Lung (tissue), 12 donors: ENCODE data around the gene ARHGAP31. TPM values are rescaled to one million over a fixed set of nuclear protein-coding genes. Genes with fewer than 3 reads are reported as not detected.
A peak's percentile ranks its signal among the peaks of the same experiment; 100 is the strongest.

Experiments
- ATAC-seq: fragments of 200-7000 bp; cut with Tn5 transposase; one replicate; pipeline ENCODE4 v1.9.1; 2020; ENCODE audit warnings: moderate number of reproducible peaks; ENCODE audit not compliant: insufficient read depth, low FRiP score
- DNase-seq, 3 donors: peaks; one replicate each; pipeline ENCODE4 v3.0.0-alpha.2; 2013 to 2017
- H3K27ac ChIP-seq, 2 donors: one replicate each; pipeline ENCODE4 v1.5.1; 2013; ENCODE audit warnings: mild to moderate bottlenecking in 2 of 2, moderate library complexity in 2 of 2, control low read depth in 1 of 2, inconsistent platforms in 1 of 2, low read depth in 1 of 2, low read length in 1 of 2
- H3K27me3 ChIP-seq, 3 donors: one replicate each; pipeline ENCODE4 v1.5.1; 2013; ENCODE audit warnings: low read length in 2 of 3; ENCODE audit not compliant: control insufficient read depth in 3 of 3, insufficient read depth in 3 of 3
- H3K36me3 ChIP-seq, 4 donors: one replicate each; pipeline ENCODE4 v1.5.1; 2013; ENCODE audit warnings: low read length in 4 of 4, mild to moderate bottlenecking in 1 of 4, moderate library complexity in 1 of 4; ENCODE audit not compliant: control insufficient read depth in 4 of 4, insufficient read depth in 4 of 4
- H3K4me1 ChIP-seq, 5 donors: one replicate each; pipeline ENCODE4 v1.5.1; 2013; ENCODE audit warnings: low read length in 5 of 5, mild to moderate bottlenecking in 2 of 5, moderate library complexity in 1 of 5; ENCODE audit not compliant: control insufficient read depth in 5 of 5, insufficient read depth in 5 of 5
- H3K4me3 ChIP-seq: one replicate; pipeline ENCODE4 v1.5.1; 2013; ENCODE audit warnings: mild to moderate bottlenecking, control low read depth, moderate library complexity
- H3K9ac ChIP-seq, 2 donors: one replicate each; pipeline ENCODE4 v1.5.1; 2013; ENCODE audit warnings: low read length in 2 of 2, control low read depth in 1 of 2; ENCODE audit not compliant: insufficient read depth in 1 of 2
- H3K9me3 ChIP-seq, 4 donors: one replicate each; pipeline ENCODE4 v1.5.1; 2013; ENCODE audit warnings: low read length in 3 of 4, mild to moderate bottlenecking in 1 of 4, moderate library complexity in 1 of 4; ENCODE audit not compliant: control insufficient read depth in 4 of 4, insufficient read depth in 3 of 4
- CTCF ChIP-seq: IDR thresholded peaks from 2 replicates; pipeline ENCODE4 v1.5.1; 2012; ENCODE audit warnings: mild to moderate bottlenecking; ENCODE audit errors: control extremely low read depth, extremely low read depth
- WGBS, 2 donors: extraction: QIAGEN DNeasy Blood & Tissue Kit; methylation state at CpG; one replicate each; pipeline ENCODE4 v1.1.7; 2013; 5-methylcytosine and 5-hydroxymethylcytosine counted together
- polyA plus RNA-seq, 2 donors: library from polyadenylated mRNA; stranded (reverse); fragments of 200-250 nt; gene quantifications; one replicate each; pipeline ENCODE4 v1.2.1, GENCODE V29; 2013
- total RNA-seq, 2 donors: library from RNA; depleted of rRNA in 1 of 2; stranded (reverse); fragments of >200 nt in 1 of 2; gene quantifications; one replicate each; pipeline ENCODE4 v1.2.1, GENCODE V29; 2014 to 2021
- donor health status: control.
- donor health status: control.
- donor health status: Bipolar disorder and iron deficiency.
- donor health status: healthy.
- donor health status: DM: yes; HTN: yes; CAD: no.

ARHGAP31 gene
- total and polyA plus RNA-seq, 4 donors: 11.6 to 58.5 (median 31.7) TPM

GRCh38 chr3:119378259-119378803 is 84.1 kb downstream of the ARHGAP31 start:
- Histone ChIP-seq H3K9ac (no peak overlapping the region), H3K27me3 (no peaks in the 10 kb centered on the region), H3K4me1 (peaks cover 0 to 1% (median 0%) of the 10 kb centered on the region in 5 donors), H3K4me3 (no peak overlapping the region), H3K9me3 (no peaks in the 10 kb centered on the region), H3K36me3 (peaks cover 10 to 37% (median 14%) of the 10 kb centered on the region in 4 donors), H3K27ac (no peak overlapping the region)
- no peak for TF ChIP-seq CTCF
- DNase-seq (no peak), ATAC-seq (no peak)
- 86 to 92% methylated on average over 8 of the region's 8 CpGs for WGBS, 2 donors

GRCh38 chr3:119380697-119381096 is 86.5 kb downstream of the ARHGAP31 start:
- DNase-seq: no peak
- Histone ChIP-seq H3K27ac (no peak overlapping the region), H3K9ac (no peak overlapping the region), H3K4me3 (no peak overlapping the region), H3K9me3 (no peaks in the 10 kb centered on the region), H3K4me1 (peaks cover 0 to 1% (median 0%) of the 10 kb centered on the region in 5 donors), H3K36me3 (peaks cover 16 to 36% (median 24%) of the 10 kb centered on the region in 4 donors), H3K27me3 (no peaks in the 10 kb centered on the region)
- TF ChIP-seq CTCF: no peak
- WGBS, 2 donors: 75 to 77% methylated on average over 3 of the region's 3 CpGs
- no peak for ATAC-seq

- no peak for DNase-seq
- no peaks in the 10 kb centered on the region for H3K27me3 ChIP-seq
- no peak overlapping the region for H3K9ac ChIP-seq
- TF ChIP-seq CTCF: no peak
- WGBS, 2 donors: 95 to 96% methylated on average over 7 of the region's 7 CpGs
- H3K4me3 ChIP-seq: no peak overlapping the region
- no peaks in the 10 kb centered on the region for H3K9me3 ChIP-seq
- ATAC-seq: no peak
- no peak overlapping the region for H3K27ac ChIP-seq
- peaks cover 16 to 32% (median 25%) of the 10 kb centered on the region in 4 donors for H3K36me3 ChIP-seq
- peaks cover 0 to 1% (median 0%) of the 10 kb centered on the region in 5 donors for H3K4me1 ChIP-seq
Observed at GRCh38 chr3:119382134-119382533, 88.0 kb downstream of the ARHGAP31 start.

- Histone ChIP-seq H3K36me3 (peaks cover 17 to 38% (median 29%) of the 10 kb centered on the region in 4 donors), H3K27me3 (no peaks in the 10 kb centered on the region), H3K4me1 (no peaks in the 10 kb centered on the region), H3K9me3 (no peaks in the 10 kb centered on the region), H3K9ac (no peak overlapping the region), H3K27ac (no peak overlapping the region), H3K4me3 (no peak overlapping the region)
- no peak for ATAC-seq
- WGBS, 2 donors: 88 to 92% methylated on average over 8 of the region's 8 CpGs
- peak; percentile 3 to 15 (median 11) for DNase-seq
- no peak for TF ChIP-seq CTCF
Observed at GRCh38 chr3:119388577-119388976, 94.4 kb downstream of the ARHGAP31 start.
